ENCODE data around the gene HOXA3.

The HOXA3 gene

GRCh38 chr7:27092819-27093110, 59.6 kb downstream of the HOXA3 start:
- Histone ChIP-seq H3K4me1 (no peaks in the 10 kb centered on the region), H3K4me3 (ENCODE audit: low read depth, low read length) (no peak overlapping the region), H3K36me3 (no peaks in the 10 kb centered on the region), H3K9me3 (no peaks in the 10 kb centered on the region), H3K27me3 (peaks cover 99% of the 10 kb centered on the region)
- no peak for DNase-seq
- TF ChIP-seq CTCF (IDR thresholded peaks at IDR 0.05; ENCODE audit: low read depth, low read length) = no peak

GRCh38 chr7:27091941-27092818, 60.2 kb downstream of the HOXA3 start:
- Histone ChIP-seq H3K27me3 (peaks cover 99% of the 10 kb centered on the region), H3K36me3 (no peaks in the 10 kb centered on the region), H3K4me1 (no peaks in the 10 kb centered on the region), H3K9me3 (no peaks in the 10 kb centered on the region), H3K4me3 (ENCODE audit: low read depth, low read length) (no peak overlapping the region)
- TF ChIP-seq CTCF (IDR thresholded peaks at IDR 0.05; ENCODE audit: low read depth, low read length) = no peak
- DNase-seq = no peak

- Histone ChIP-seq H3K27me3 (peaks cover 97% of the 10 kb centered on the region), H3K4me3 (ENCODE audit: low read depth, low read length) (no peak overlapping the region), H3K4me1 (no peaks in the 10 kb centered on the region), H3K9me3 (no peaks in the 10 kb centered on the region), H3K36me3 (no peaks in the 10 kb centered on the region)
- no peak for DNase-seq
- no peak for TF ChIP-seq CTCF (IDR thresholded peaks at IDR 0.05; ENCODE audit: low read depth, low read length)
Observed at GRCh38 chr7:27091105-27091504, 61.3 kb downstream of the HOXA3 start.

- Histone ChIP-seq H3K36me3 (no peaks in the 10 kb centered on the region), H3K9me3 (no peaks in the 10 kb centered on the region), H3K4me1 (no peaks in the 10 kb centered on the region), H3K27me3 (peaks cover 78% of the 10 kb centered on the region), H3K4me3 (ENCODE audit: low read depth, low read length) (no peak overlapping the region)
- no peak for DNase-seq
- TF ChIP-seq CTCF (IDR thresholded peaks at IDR 0.05; ENCODE audit: low read depth, low read length) = no peak
Observed at GRCh38 chr7:27088002-27088922, 64.1 kb downstream of the HOXA3 start.

- Histone ChIP-seq H3K4me1 (no peaks in the 10 kb centered on the region), H3K4me3 (ENCODE audit: low read depth, low read length) (no peak overlapping the region), H3K36me3 (no peaks in the 10 kb centered on the region), H3K27me3 (peaks cover 32% of the 10 kb centered on the region), H3K9me3 (no peaks in the 10 kb centered on the region)
- no peak for TF ChIP-seq CTCF (IDR thresholded peaks at IDR 0.05; ENCODE audit: low read depth, low read length)
- no peak for DNase-seq
Observed at GRCh38 chr7:27083646-27084045, 68.7 kb downstream of the HOXA3 start.
